Activated CD4-positive, alpha-beta T cell treated with anti-CD3 and anti-CD28 coated beads, Interleukin-2, amount 50 U/mL, for 4 hours (primary cell): ENCODE data around the gene TOLLIP.
"Not testable (repeated sequence)": the region's sequence is repeated elsewhere in the genome, so short reads cannot be mapped to it uniquely, and the experiment has no call there.

Experiments
- DNase-seq, 2 experiments: peaks; one replicate each; pipeline ENCODE4 v3.0.0-alpha.2; 2020

Gene TOLLIP

DNA sequence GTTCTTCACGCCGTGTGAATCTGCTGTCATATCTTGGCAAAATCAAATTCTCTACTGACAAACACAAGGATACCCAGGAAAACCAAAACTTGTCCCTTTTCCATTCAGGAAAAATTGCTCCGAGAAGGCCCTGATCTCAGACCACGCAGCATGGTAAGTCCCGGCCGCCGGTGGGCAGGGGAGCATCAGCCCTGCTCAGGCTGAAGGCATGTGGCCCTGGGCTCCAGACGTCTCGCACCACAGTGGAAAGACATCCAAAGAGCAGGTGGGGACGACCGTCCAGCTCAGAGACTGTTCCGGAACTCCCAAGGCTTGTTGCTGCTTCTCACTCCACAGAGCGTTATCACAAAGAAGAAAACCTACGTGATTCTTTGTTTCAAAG lies 29.8 kb downstream of the TOLLIP start:
- DNase-seq: no peak

DNA sequence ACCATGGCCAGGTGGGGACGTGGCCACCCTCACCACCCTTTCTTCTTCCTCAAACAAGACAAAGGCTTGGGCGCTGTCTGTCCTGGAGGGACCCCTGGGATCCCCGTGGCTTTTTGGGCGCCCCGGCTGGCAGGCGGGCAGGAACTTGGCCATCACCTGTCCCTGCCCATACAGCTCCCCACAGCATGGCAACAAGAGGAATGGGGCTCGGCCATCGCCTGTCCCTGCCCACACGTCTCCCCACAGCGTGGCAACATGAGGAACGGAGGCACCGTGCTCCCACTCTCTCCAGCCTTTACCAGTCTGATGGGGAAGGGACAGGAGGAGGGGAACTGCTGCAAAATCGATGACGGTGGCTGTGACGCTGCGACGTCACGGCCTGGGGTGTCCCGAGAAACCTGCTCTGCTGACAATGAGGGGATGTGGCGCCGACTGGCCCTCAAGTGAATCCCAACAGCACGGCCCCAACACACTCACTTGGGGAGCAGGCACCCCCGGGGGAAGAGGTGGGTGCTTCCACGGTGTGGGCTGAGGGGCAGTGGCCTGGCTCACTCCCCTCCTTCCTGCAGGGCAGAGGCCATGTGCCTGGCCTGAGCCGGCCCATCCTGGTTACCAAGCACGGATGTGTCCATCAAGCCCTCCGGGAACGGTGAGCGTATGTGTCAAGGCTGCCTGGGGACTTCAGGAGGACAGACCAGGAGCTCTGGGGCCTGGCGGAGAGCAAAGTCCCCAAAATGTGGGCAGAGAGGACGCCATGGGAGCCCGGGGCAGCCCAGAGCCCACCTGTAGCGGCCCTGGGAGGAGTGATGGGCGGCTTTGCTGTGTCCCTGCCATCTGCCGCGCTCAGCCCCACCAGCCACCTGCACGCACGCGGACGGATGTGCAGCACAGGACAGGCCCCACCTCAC lies 30.4 kb downstream of the TOLLIP start:
- no peak for DNase-seq

DNA sequence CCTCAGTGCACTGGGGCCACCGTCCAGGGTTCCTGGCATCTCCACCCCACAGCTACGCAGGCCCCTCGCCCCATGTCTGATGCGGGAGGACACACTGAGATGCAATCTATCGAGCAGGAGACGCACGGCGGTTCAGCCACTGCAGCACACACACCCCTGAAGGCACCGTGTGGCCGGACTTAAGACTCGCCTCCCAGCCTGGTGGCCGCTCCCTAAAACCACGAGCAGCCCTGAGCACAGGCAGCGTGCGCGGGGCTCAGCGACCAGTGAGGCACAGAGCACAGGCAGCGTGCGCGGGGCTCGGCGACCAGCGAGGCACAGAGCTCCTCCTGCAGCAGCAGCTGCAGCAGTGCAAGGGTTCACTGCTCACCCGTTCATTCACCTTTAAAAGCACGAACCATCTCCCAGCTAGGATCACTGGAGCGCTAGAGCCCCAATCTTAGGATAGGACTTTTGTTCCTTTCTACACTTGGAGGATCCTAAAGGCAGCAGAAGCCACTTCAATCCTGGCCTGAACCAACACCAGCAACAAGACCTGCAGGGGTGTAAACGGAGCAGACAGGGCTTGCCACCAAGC lies 31.4 kb downstream of the TOLLIP start:
- DNase-seq: no peak

DNA sequence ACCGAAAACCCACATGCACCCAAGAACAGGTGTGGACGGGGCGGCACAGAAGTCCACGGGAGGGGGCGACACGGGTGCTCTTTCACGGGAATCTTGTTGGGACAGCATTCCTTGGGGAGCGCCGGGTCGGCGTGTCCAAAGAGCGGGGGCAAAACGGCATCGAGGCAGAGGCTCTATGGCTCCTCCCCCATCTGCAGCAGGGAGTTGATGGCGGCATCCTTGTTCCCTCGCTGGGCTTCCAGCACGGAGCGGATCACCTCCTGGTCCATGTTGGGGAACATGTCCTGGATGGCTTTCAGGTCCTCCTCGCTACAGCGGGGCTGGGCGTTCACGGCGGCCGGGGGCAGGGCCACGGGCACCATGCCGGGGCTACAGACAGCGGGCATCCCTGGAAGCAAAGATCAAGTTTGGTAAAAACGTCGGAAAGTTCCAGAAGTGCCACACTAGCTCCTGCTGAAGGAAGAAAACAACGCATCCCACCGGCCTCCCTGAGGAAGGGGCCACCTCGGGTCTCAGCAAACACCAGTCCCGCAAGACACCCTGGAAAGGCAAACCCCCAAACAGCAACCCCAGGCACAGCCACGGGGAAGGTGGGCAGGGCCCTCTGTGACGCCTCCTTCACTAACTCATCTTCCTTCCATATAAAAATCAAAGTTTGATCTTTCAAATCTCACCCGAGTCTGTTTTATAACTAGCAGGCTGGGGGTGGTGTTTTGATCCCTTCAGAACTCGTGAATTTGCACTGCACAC lies 32.4 kb downstream of the TOLLIP start:
- no peak for DNase-seq

DNA sequence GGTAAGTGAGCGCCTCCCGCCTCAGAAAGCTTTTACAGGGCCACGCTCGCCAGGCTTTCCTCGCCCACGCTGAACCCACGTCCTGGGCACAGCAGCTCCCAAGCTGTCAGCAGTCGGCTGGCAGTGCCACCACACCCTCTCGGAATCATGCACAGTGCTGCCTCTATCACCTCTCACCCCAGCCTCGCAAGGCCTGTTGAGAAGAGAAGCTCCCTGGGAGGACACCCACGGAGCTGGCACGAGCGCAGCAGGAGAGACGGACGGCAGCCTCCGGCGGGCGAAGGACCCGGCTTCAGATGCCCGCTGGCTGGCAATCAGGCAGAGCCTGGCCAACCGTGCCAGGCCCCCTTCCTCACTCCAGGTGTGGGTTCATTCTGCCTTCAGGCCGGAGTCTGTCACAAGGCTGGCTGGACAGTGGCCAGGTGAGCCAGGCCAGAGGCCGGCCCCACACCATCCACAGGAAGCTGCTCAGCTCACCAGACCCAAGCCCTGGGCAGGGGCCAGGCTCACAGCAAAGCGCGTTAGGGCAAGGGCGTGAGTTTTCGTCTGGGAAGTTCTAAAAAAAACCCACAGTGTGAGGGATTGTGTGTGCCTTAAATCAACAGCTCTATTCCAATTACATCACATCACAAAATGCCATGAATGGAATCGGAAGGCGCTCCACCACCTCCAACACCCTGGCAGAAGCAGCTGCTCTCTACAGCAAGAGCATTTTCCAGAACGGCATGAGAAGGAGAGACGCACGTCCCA lies 33.2 kb downstream of the TOLLIP start:
- DNase-seq: no peak

DNA sequence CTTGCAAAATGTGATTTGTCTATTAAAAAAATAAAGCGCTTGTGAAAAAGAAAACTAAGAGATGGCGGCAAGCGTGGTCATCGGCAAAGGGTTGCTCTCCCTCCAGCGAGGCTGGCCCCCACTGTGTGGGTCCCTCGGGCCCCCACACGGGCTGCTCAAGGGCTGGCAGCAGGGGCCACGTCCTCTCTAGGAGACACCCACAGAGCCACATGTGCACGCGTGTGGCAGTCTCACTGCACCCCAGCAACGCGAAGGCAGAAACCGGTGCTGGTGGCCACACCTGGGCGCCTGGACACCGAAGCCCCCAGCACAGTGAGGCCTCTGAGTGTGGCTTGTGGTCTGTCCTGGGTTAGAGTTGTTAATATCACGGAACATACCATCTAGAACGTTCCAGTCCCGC lies 34.4 kb downstream of the TOLLIP start:
- no peak for DNase-seq

DNA sequence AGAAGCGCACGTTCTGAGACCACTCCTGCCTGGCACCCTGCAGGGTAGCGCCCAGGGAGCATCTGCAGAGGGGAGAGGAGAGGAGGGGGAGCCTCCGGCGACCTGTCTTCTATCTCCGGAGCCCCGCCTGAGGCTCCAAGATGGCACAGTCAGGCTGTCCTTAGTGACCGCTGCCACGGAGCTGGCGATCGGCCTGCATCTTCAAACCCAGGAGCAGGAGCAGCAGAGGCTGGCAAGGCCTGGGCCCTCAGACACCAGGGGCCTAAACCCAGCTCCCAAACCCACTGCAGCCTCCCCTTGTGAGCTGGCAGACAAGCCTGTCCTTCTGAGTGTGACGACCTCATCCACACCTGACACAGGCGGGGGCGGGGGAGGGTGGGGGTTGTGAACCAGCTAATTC lies 34.9 kb downstream of the TOLLIP start:
- no peak for DNase-seq

DNA sequence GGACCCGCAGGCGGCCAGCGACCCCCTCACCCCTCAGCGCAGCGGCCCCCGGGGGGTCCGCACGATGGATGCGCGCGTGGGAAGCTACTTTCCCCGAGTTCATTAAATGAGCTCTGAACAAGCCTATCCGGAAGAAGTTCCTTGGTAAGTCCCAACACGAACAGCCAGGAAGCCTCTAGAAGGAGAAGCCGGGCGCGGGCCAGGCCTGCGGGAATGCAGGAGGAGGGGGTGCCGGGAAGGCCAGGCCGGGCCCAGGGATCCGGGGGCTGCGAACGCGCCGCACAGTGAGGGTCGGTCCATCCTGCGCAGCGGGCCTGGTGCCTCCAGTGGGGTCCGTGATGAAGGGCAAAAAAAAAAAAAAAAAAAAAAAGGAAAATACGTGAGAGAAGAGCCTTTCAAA lies 36.9 kb downstream of the TOLLIP start:
- no peak for DNase-seq

DNA sequence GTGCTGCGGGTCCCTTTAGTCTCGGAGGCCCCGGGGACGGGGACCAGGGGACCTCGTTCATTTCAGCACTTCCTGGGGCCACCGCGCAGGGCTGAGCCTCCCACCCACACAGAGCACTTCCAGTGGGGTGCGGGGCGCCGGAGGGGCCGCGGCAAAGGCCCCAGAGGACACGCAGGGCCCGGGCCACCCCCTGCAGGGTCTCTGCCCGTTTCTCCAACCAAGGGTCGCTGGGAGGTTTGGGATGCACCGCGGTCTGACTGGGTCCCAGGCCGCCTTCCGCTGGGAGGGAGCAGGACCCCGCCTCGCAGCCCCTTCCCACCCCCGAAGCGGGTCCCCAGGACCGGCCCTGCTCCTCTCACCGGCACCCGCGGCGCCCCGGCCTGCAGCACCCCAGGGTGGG lies 37.5 kb downstream of the TOLLIP start:
- DNase-seq: no peak

DNA sequence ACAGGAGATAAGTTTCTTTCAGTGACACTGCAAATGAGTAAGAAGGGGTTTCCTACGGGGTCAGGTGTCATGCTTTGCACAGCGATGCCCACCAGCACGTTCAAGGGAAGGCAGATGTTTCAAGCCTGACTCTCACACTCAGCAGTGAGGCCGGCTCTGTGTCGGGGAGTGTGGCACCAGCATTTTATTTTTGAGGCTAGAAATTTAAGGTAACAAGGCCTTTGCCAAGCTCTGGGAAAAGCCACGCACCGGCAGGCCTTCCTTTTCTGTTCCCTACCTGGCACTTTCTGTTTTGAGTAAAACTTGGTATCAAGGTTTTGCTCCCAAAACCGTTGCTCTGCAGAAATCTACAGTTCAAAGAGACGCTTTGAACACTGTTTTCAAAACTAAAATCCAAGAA lies 38.0 kb downstream of the TOLLIP start:
- DNase-seq: no peak

DNA sequence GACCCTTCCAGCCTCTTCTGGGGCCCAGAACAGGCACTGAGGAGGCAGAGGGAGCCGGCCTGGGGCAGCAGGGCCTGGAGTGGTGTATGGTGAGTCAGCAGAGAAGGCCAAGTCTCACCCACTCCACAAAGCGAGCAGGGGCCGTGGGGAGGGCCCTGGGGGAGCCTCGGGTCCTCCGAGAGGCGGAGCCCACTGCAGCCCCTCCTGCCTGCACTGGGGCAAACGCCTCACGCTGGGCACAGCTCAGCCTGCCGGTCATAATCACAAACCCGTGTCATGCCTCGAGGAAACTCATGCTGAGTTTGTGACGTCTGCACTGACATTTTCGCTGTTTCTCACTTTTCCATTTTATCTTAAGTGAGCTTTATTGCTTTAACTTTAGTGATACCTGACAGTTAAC lies 38.4 kb downstream of the TOLLIP start:
- no peak for DNase-seq

DNA sequence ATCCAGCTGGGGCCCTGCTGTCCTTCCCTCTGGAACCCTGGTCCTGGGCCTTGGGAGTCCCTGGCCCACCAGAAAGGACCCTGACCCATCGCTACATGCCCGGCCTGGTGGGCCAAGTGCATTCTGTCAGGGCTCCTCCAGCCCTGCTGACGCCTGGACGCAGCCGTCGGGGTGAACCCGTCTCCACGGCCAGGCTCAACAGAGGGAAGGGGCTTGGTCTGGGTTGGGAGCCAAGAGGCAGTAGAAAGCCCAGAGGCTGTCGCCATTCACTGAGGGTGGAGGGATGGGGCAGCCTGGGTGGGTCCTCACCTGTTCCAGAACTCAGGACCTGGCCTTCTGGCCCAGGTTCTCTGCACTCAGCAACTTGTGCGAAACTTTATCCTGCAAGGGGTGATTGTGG lies 39.0 kb downstream of the TOLLIP start:
- no peak for DNase-seq

DNA sequence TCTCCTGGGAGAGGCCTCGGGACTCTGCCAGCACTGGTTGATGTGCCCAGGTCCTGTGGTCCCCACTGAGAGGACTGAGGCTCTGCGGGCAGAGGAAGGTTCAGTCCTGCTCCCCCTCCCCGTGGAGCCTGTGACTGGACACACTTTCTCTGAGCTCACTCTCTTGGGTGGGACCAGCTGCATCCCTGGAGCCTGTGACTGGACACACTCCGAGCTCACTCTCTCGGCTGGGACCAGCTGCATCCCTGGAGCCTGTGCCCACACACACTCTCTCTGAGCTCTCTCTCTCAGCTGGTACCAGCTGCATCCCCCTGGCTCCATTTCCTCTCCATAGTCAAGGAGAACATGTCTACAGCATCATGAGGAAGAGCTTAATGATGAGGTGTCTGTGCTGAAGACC lies 39.5 kb downstream of the TOLLIP start:
- DNase-seq: no peak

DNA sequence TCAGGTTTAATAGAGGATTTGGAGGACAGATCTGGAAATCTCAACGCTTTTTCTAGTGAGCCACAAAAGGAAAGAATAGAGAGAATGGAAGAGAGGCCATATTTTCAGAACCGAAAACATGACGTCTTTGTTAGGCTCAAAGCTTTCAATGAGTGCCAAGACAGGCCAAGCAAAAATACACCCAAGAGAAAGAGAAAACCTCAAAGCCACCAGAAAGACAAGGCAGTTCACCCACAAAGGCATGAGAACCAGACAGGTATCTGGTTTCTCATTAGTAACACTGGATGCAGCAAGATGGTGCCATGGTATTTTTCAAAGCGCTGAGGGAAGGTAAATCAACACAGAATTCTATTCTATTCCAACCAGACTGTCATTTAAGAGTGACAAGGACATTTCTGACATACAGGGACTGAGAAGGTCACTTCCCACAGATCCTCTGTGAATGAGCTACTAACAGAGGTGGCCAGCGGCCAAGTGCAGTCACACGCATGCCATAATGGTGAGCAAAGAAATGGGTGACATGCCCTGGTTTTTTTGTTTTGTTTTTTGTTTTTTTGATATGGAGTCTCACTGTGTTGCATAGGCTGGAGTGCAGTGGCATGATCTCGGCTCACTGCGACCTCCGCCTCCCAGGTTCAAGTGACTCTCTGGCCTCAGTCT lies 41.9 kb downstream of the TOLLIP start:
- no peak for DNase-seq

DNA sequence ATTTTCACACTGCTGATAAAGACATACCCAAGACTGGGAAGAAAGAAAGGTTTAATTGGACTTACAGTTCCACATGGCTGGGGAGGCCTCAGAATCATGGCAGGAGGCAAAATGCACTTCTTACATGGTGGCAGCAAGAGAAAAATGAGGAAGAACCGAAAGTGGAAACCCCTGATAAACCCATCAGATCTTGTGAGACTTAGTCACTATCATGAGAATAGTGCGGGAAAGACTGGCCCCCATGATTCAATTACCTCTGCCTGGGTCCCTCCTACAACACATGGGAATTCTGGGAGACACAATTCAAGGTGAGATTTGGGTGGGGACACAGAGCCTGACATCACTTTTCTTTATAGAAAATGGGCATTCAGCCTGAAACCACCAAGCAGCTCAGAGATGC lies 42.5 kb downstream of the TOLLIP start:
- not testable (repeated sequence) for DNase-seq

DNA sequence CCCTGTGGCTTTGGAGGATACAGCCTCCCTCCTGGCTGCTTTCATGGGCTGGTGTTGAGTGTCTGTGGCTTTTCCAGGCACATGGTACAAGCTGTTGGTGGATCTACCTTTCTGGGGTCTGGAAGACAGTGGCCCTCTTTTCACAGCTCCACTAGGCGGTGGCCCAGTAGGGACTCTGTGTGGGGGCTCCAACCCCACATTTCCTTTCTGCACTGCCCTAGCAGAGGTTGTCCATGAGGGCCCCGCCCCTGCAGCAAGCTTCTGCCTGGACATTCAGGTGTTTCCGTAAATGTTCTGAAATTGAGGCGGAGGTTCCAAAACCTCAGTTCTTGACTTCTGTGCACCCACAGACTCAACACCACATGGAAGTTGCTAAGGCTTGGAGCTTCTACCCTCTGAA lies 44.0 kb downstream of the TOLLIP start:
- DNase-seq: not testable (repeated sequence)

DNA sequence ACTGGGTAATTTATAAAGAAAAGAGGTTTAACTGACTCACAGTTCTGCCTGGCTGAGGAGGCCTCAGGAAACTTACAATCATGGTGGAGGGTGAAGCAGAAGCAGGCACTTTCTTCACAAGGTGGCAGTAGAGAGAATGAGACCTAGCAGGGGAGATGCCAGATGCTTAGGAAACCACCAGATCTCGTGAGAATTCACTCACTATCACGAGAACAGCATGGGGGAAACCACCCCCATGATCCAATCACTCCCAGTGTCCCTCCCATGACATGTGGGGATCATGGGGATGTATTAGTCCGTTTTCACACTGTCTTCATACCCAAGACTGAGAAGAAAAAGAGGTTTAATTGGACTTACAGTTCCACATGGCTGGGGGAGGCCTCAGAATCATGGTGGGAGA lies 45.0 kb downstream of the TOLLIP start:
- DNase-seq: peak; percentile 15 to 18

DNA sequence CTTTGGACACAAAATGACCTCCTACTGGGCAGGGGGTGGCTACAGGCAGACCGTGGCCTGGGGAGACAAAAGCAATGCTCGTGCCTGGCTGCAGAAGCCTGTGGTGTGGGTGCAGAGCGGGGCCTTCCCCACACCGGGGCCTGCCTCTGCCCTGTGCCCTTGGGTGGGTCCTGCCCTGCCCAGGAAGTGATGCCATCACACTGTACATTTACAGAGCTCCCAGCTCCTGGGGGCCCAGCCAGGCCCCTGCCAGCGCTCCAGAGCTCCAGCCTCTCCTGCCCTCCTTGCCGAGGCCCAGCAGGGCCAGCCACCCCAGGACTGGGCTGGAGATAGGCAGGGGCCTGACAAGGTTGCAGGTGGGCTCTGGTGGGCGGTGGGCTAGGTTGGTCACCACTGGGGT lies 46.4 kb downstream of the TOLLIP start:
- no peak for DNase-seq

DNA sequence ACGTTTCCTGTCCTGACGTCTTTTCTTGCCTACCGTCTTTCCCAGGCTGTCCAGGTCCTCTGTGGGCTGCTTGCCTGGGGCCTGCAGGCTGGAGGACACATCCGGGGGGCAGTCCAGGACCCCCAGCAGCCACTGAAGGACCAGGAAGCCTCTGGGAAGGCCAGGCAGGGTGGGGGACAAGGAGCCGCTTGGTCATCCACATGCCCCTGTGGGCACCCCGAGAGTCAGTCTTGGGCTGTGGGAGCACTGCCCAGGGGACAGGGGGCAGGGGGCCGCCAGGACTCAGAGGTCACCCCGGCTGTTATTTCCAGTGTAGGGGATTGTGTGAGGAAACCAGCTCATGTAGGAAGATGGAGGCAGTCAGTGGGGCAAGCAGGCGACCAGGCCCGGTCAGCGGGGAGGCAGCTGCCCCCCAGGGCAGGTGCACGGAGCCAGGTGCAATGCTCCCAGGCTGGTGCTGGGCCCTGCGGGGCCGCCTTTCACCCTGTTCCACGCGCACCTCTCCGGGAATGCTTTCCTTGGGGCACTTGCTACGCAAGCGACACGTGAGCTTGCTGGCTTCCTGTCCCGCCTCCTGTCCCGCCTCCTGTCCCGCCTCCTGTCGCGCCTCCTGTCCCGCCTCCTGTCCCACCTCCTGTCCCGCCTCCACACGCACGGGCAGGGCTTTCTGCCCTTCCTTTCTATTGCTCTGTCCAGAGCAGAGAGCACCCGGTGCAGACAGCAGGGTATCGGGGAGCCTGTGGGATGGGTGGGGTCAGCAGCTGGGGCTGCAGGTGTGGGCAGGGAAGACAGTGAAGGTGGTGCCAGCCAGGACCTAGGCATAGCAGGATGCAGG lies 47.0 kb downstream of the TOLLIP start:
- DNase-seq: peak; percentile 86

DNA sequence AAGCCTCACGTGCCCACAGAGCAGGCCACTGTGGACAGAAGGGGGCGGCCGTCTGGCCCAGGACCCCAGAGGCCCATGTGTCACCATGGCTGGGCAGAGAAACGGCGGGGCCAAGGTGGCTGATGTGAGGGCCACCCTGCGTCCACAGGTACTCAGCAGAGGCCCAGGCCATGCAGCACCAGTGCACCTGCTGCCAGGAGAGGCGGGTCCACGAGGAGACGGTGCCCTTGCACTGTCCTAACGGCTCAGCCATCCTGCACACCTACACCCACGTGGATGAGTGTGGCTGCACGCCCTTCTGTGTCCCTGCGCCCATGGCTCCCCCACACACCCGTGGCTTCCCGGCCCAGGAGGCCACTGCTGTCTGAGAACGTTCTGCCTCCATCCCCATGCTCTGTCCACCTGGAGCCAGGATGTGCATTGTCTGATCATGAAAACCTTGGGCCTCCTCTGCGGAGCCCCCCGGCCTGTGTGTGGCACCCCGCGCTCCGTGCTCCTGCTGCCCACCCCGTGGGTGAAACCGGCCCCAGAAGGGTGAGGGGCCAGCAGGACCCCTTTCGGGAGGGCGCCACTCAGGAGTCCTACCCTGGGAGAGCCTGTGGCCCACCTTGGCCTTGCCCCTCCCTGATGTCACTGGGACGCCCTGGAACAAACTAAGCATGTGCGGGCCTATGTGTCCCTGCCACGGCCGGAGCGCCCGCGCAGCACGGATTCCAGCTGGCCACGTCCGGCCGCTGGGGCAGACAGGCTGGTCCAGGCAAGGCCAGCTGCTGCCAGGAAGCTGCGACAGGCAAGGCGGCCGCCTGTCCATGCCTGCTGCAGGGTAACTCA lies 48.0 kb downstream of the TOLLIP start:
- no peak for DNase-seq

DNA sequence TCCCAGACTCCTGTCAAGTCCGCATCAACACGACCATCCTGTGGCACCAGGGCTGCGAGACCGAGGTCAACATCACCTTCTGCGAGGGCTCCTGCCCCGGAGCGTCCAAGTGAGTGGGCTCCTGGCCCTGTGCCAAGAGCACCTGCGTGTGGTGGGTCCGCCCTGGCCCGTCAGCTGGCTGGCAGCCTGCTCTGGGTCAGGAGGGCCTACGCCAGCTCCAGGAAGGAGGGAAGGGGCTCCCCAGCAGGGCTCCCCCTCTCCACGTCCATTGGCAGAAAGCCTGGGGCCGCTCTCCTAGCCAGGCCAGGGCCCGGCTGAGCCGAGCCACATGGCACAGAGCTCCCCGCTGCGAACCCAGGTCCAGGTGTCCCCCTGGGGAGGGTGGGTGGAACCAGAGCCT lies 48.8 kb downstream of the TOLLIP start:
- no peak for DNase-seq
